RWPE2 (cell line): ENCODE data around the gene RAB6C.
"Not testable (repeated sequence)": the region's sequence is repeated elsewhere in the genome, so short reads cannot be mapped to it uniquely, and the experiment has no call there.

Experiments used
- ATAC-seq: fragments of 200-7000 bp; cut with Tn5 transposase; 3 replicates; pipeline ENCODE4 v1.9.1; 2021; ENCODE audit warnings: low read depth
- DNase-seq: peaks from one replicate; pipeline ENCODE4 v3.0.0-alpha.2; 2020; ENCODE audit warnings: low spot score
- H3K27ac ChIP-seq: fragments of 450-650 bp; 2 replicates; pipeline ENCODE4 v1.5.1; 2017; ENCODE audit warnings: mild to moderate bottlenecking; ENCODE audit not compliant: poor library complexity, severe bottlenecking
- H3K27me3 ChIP-seq: fragments of 250-450 bp; sonication (Bioruptor Pico); 2 replicates; pipeline ENCODE4 v1.5.1; 2021; ENCODE audit warnings: mild to moderate bottlenecking, moderate library complexity; ENCODE audit not compliant: insufficient read depth, poor library complexity, severe bottlenecking
- H3K36me3 ChIP-seq: fragments of 250-450 bp; sonication (Bioruptor Pico); 2 replicates; pipeline ENCODE4 v1.5.1; 2020; ENCODE audit warnings: low read depth, mild to moderate bottlenecking, moderate library complexity
- H3K4me1 ChIP-seq: fragments of 250-450 bp; sonication (Bioruptor Pico); 2 replicates; pipeline ENCODE4 v1.5.1; 2021; ENCODE audit warnings: mild to moderate bottlenecking, moderate library complexity; ENCODE audit not compliant: insufficient read depth, poor library complexity, severe bottlenecking
- H3K4me3 ChIP-seq: fragments of 250-450 bp; sonication (Bioruptor Pico); 2 replicates; pipeline ENCODE4 v1.5.1; 2021; ENCODE audit warnings: mild to moderate bottlenecking, moderate library complexity; ENCODE audit not compliant: severe bottlenecking
- H3K9me3 ChIP-seq: fragments of 250-450 bp; sonication (Bioruptor Pico); 2 replicates; pipeline ENCODE4 v1.5.1; 2021; ENCODE audit warnings: mild to moderate bottlenecking, moderate library complexity; ENCODE audit not compliant: severe bottlenecking
- TF ChIP-seq, protein P1 (sequence below): fragments of 450-650 bp; IDR thresholded peaks from one replicate; pipeline ENCODE4 v1.5.1; 2017; ENCODE audit warnings: mild to moderate bottlenecking, moderate library complexity; ENCODE audit not compliant: poor library complexity, severe bottlenecking

RAB6C gene

DNA sequence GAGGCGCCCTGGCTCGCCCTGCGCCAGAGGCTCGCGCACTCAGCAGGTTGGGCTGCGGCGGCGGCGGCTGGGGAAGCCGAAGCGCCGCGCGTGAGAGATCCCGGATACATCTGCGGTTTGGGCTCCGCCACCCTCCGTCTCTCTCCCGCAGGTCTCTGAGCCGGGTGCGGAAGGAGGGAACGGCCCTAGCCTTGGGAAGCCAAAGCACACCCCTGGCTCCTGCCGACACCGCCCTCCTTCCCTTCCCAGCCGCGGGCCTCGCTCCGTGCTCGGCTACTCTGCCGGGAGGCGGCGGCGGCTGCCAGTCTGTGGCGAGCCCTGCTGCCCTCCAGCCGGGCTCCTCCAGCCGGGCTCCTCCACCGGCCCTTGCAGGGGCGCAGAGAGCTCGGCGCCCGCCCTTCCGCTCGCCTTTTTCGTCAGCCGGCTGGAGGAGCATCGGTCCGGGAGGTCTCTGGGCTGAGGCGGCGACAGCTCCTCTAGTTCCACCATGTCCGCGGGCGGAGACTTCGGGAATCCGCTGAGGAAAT is at the start of gene RAB6C:
RAB6C (plus strand) TSS at position 38 of the 527 bp plus-strand sequence; CDS start at position 488, 450 bp downstream.
- not testable (repeated sequence) for H3K4me1 ChIP-seq, H3K27ac ChIP-seq, DNase-seq, H3K36me3 ChIP-seq, H3K9me3 ChIP-seq, H3K4me3 ChIP-seq
- ATAC-seq: peak; percentile 76
- peaks cover 26% of the 10 kb centered on the region for H3K27me3 ChIP-seq

DNA sequence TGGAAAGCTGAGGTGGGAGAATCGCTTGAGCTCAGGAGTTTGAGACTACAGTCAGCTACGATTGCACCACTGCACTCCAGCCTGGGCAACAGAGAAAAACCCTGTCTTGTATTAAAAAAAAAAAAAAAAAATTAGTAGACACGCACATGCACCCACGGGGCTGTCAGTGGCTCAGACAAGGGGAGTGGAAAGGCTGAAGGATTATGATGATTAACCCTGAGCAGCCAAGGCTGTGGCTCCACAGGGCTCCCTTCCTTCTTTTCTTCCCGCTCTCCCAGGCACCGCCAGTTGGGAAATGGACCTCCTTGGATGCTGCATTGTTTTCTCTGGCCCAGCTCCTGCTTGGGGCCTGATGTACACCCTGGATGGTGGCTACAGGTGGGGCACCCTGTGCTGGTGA is 49.0 kb upstream of the RAB6C start:
- no peak for ATAC-seq
- no peaks in the 10 kb centered on the region for H3K36me3 ChIP-seq

DNA sequence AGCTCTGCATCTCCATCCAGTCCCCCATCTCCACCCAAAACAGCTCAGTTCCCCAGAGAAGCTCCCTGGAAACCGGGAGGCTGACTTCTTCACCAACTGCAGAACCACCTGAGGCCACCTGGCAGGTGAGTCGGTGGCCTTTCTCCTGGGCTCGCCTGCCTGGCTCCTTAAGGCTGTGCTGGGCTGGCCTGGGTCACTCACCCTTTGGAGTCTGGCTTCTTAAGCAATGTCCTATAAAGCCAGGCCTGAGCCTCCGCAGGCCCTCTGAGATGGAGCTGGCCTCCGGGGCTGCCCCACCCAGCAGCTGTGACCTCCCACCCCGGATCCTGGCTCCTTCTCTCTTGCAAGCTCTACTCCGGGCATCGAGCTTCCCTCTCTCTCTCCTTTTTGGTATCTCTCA is 46.1 kb upstream of the RAB6C start:
- H3K4me1 ChIP-seq, H3K27me3 ChIP-seq, H3K36me3 ChIP-seq, H3K4me3 ChIP-seq, DNase-seq, H3K9me3 ChIP-seq, ATAC-seq, H3K27ac ChIP-seq: not testable (repeated sequence)

More for the DNA sequence above, 49.0 kb upstream of the RAB6C start:
- Histone ChIP-seq H3K4me1 (no peaks in the 10 kb centered on the region), H3K27ac (no peak overlapping the region), H3K4me3 (no peak overlapping the region), H3K27me3 (peaks cover 6% of the 10 kb centered on the region), H3K9me3 (no peaks in the 10 kb centered on the region)
- TF ChIP-seq, protein P1, sequence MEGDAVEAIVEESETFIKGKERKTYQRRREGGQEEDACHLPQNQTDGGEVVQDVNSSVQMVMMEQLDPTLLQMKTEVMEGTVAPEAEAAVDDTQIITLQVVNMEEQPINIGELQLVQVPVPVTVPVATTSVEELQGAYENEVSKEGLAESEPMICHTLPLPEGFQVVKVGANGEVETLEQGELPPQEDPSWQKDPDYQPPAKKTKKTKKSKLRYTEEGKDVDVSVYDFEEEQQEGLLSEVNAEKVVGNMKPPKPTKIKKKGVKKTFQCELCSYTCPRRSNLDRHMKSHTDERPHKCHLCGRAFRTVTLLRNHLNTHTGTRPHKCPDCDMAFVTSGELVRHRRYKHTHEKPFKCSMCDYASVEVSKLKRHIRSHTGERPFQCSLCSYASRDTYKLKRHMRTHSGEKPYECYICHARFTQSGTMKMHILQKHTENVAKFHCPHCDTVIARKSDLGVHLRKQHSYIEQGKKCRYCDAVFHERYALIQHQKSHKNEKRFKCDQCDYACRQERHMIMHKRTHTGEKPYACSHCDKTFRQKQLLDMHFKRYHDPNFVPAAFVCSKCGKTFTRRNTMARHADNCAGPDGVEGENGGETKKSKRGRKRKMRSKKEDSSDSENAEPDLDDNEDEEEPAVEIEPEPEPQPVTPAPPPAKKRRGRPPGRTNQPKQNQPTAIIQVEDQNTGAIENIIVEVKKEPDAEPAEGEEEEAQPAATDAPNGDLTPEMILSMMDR: no peak
- DNase-seq: no peak

DNA sequence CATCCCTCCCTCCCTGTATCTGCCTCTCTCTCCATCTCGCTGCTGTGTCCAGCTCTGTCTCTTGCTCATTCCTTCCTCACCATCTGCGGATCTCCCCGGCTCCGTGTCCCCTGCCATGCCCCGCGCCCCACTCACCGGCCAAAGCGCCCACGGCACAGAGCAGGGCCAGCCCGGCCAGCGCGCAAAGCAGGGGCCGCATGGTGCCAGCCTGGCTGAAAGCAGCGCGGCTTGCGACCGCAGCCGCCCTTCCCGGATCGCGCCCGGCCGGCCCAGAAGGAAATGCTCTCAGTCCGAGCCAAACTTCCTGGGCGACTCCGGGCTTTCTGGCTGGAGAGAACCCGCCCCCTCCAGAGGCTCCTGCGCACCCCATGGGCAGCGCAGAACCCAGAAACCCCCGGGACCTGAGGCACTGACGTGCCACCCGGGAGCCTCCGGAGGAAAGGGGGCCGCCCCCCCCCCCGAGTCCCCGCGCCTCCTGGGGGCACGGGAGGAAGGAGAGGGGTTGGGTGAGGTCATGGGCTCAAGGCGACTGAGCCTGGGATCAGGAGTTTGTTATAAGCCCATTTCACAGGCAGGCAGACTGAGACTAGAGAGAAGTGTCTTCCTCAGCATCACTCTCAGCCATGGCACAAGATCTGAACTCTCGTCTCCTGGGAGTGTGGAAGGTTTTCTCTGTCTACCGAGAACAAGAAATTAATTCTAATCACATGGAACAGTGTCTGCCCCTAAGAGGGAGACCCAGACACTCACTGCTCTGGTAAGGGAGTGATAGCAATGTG is 45.2 kb upstream of the RAB6C start:
- TF ChIP-seq, protein P1: no peak
- peak; percentile 53; the same call in 2 of the 3 replicates for ATAC-seq

DNA sequence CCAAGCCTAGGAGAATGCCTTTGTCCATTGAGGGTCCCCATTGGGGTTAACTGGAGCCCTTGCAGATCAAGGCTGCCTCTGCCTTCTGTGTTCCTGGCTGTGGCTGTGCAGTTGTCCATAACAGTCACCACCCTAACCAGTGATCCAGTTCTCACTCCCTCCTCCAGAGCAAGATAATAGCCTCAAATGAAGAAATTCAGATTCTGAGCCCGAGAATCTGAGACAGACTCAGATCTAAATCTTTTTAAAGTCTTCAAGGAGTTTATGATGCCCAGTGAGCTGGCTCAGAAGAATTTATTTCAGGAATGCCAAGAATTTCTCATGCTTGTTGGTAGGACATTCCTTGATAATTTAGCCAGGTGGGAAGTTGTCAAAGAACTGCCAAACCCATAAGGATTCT is 44.3 kb upstream of the RAB6C start:
- DNase-seq (no peak), ATAC-seq (peak; percentile 57; the same call in 2 of the 3 replicates)
- H3K4me1 ChIP-seq: no peaks in the 10 kb centered on the region
- TF ChIP-seq, protein P1: no peak
- H3K36me3 ChIP-seq: no peaks in the 10 kb centered on the region
- H3K4me3 ChIP-seq: no peak overlapping the region
- peaks cover 6% of the 10 kb centered on the region for H3K27me3 ChIP-seq
- peak overlapping the region; percentile 48 for H3K27ac ChIP-seq
- H3K9me3 ChIP-seq: no peaks in the 10 kb centered on the region

More for the DNA sequence above, 45.2 kb upstream of the RAB6C start:
- no peak overlapping the region for H3K4me3 ChIP-seq
- H3K4me1 ChIP-seq: no peaks in the 10 kb centered on the region
- peaks cover 6% of the 10 kb centered on the region for H3K27me3 ChIP-seq
- no peaks in the 10 kb centered on the region for H3K36me3 ChIP-seq
- DNase-seq: no peak
- no peaks in the 10 kb centered on the region for H3K9me3 ChIP-seq
- peak overlapping the region; percentile 48 for H3K27ac ChIP-seq
